ENCODE measurements around the gene TEAD1.

Gene TEAD1

GRCh38 chr11:12634329-12634728 lies 39.9 kb upstream of the TEAD1 start:
- TF ChIP-seq, protein P1, sequence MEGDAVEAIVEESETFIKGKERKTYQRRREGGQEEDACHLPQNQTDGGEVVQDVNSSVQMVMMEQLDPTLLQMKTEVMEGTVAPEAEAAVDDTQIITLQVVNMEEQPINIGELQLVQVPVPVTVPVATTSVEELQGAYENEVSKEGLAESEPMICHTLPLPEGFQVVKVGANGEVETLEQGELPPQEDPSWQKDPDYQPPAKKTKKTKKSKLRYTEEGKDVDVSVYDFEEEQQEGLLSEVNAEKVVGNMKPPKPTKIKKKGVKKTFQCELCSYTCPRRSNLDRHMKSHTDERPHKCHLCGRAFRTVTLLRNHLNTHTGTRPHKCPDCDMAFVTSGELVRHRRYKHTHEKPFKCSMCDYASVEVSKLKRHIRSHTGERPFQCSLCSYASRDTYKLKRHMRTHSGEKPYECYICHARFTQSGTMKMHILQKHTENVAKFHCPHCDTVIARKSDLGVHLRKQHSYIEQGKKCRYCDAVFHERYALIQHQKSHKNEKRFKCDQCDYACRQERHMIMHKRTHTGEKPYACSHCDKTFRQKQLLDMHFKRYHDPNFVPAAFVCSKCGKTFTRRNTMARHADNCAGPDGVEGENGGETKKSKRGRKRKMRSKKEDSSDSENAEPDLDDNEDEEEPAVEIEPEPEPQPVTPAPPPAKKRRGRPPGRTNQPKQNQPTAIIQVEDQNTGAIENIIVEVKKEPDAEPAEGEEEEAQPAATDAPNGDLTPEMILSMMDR (IDR thresholded peaks at IDR 0.05; ENCODE audit: insufficient read depth, missing control alignments), result no peak
- FAIRE-seq (no peak), DNase-seq (ENCODE audit: insufficient read length, low spot score) (no peak)

DNA sequence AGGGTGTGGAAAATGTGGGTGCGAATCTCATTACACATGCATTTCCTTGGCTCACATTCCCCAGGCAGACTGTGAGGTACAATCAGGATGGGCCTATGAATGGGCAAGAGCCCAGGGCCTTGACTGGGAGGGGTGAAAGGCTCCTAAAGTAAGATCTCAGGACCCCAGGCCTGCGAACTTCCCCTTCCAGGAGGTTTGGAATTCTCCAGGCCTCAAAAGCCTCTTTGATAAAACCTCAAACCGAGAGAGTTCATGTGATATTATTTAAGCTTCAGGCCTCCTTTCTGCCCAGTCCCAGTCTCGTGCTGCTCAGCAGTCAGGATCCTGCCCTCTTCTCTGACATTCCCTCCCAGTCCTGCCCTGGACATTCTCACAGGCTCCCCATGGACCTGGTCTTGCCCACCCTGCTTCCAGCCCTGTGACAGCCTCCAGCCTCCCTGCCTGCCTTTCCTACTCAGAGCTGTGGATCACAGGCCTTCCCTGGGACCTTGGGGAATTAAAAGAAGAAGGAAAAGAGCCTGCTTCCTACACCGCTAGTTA lies 37.3 kb upstream of the TEAD1 start:
- no peak for DNase-seq (ENCODE audit: insufficient read length, low spot score)
- TF ChIP-seq, protein P1 (IDR thresholded peaks at IDR 0.05; ENCODE audit: insufficient read depth, missing control alignments), result no peak
- no peak for FAIRE-seq

GRCh38 chr11:12639388-12639787 lies 34.8 kb upstream of the TEAD1 start:
- FAIRE-seq, result no peak
- TF ChIP-seq, protein P1 (IDR thresholded peaks at IDR 0.05; ENCODE audit: insufficient read depth, missing control alignments), result no peak
- no peak for DNase-seq (ENCODE audit: insufficient read length, low spot score)

- no peak for DNase-seq (ENCODE audit: insufficient read length, low spot score)
- TF ChIP-seq, protein P1 (IDR thresholded peaks at IDR 0.05; ENCODE audit: insufficient read depth, missing control alignments), result no peak
- FAIRE-seq, result no peak
These were observed 33.9 kb upstream of the TEAD1 start for GRCh38 chr11:12640355-12640754.

- TF ChIP-seq, protein P1 (IDR thresholded peaks at IDR 0.05; ENCODE audit: insufficient read depth, missing control alignments), result no peak
- DNase-seq (ENCODE audit: insufficient read length, low spot score) (no peak), FAIRE-seq (no peak)
These were observed 33.0 kb upstream of the TEAD1 start for GRCh38 chr11:12640926-12641849.

DNA sequence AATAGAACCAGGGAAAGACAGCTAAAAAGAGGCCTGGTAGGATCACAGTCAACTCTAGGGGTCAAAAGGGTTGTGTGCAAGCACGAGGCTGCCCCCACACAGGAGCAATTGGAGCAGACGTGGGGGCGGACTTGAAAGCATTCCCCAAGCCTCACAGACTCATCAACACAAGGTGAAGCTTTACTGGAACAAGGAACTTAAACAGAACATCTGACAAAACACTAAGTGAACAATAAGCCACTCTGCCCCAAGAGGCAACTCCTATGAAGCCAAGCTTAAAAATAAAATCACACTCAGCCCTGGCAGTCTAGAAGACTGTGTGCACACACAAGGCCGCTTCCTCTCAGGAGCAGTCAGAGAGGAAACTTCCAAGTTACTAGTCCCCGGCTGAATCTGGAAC lies 32.2 kb upstream of the TEAD1 start:
- TF ChIP-seq, protein P1 (IDR thresholded peaks at IDR 0.05; ENCODE audit: insufficient read depth, missing control alignments), result no peak
- DNase-seq (ENCODE audit: insufficient read length, low spot score) (no peak), FAIRE-seq (no peak)
